Mucosa of rectum (tissue), 2 donors: ENCODE data around the gene BID.
A peak's percentile ranks its signal among the peaks of the same experiment; 100 is the strongest.

Experiments used
- H3K27ac ChIP-seq, 2 donors: one replicate each; pipeline ENCODE4 v1.7.0; 2013; ENCODE audit warnings: inconsistent platforms in 2 of 2, low read depth in 2 of 2, low read length in 2 of 2
- H3K27me3 ChIP-seq, 2 donors: one replicate each; pipeline ENCODE4 v1.7.0; 2013; ENCODE audit warnings: low read length in 2 of 2; ENCODE audit not compliant: control insufficient read depth in 2 of 2, insufficient read depth in 2 of 2
- H3K36me3 ChIP-seq, 2 donors: one replicate each; pipeline ENCODE4 v1.7.0; 2013; ENCODE audit warnings: low read length in 2 of 2; ENCODE audit not compliant: control insufficient read depth in 2 of 2, insufficient read depth in 2 of 2
- H3K4me1 ChIP-seq, 2 donors: one replicate each; pipeline ENCODE4 v1.7.0; 2013; ENCODE audit warnings: low read length in 2 of 2, mild to moderate bottlenecking in 1 of 2; ENCODE audit not compliant: control insufficient read depth in 2 of 2, insufficient read depth in 2 of 2
- H3K4me3 ChIP-seq, 2 donors: one replicate each; pipeline ENCODE4 v1.7.0; 2013; ENCODE audit warnings: low read length in 2 of 2
- H3K9ac ChIP-seq, 2 donors: one replicate each; pipeline ENCODE4 v1.7.0; 2013; ENCODE audit warnings: low read length in 2 of 2, low read depth in 1 of 2, mild to moderate bottlenecking in 1 of 2
- H3K9me3 ChIP-seq, 2 donors: one replicate each; pipeline ENCODE4 v1.7.0; 2013; ENCODE audit warnings: low read length in 2 of 2; ENCODE audit not compliant: control insufficient read depth in 2 of 2
- donor health status: healthy.
- donor health status: Normal muscosa, but diverticular disease.

The BID gene

GRCh38 chr22:17724241-17724640 lies 50.0 kb downstream of the BID start:
- no peak overlapping the region for H3K27ac ChIP-seq
- H3K36me3 ChIP-seq = peaks cover 19% of the 10 kb centered on the region in 2 donors
- H3K4me3 ChIP-seq = no peak overlapping the region
- peaks cover 9 to 10% of the 10 kb centered on the region in 2 donors for H3K4me1 ChIP-seq
- H3K27me3 ChIP-seq = no peaks in the 10 kb centered on the region
- H3K9ac ChIP-seq = no peak overlapping the region
- no peaks in the 10 kb centered on the region for H3K9me3 ChIP-seq

GRCh38 chr22:17719911-17720310 lies 54.4 kb downstream of the BID start:
- peaks cover 2 to 6% of the 10 kb centered on the region in 2 donors for H3K4me1 ChIP-seq
- no peak overlapping the region for H3K4me3 ChIP-seq
- no peaks in the 10 kb centered on the region for H3K27me3 ChIP-seq
- H3K9me3 ChIP-seq = no peaks in the 10 kb centered on the region
- H3K36me3 ChIP-seq = no peaks in the 10 kb centered on the region
- no peak overlapping the region for H3K27ac ChIP-seq
- no peak overlapping the region for H3K9ac ChIP-seq

- no peaks in the 10 kb centered on the region for H3K27me3 ChIP-seq
- no peak overlapping the region for H3K27ac ChIP-seq
- no peaks in the 10 kb centered on the region for H3K36me3 ChIP-seq
- H3K9me3 ChIP-seq = no peaks in the 10 kb centered on the region
- H3K9ac ChIP-seq = no peak overlapping the region
- H3K4me3 ChIP-seq = no peak overlapping the region
- no peaks in the 10 kb centered on the region for H3K4me1 ChIP-seq
Observed at GRCh38 chr22:17717708-17718107, 56.6 kb downstream of the BID start.

- H3K36me3 ChIP-seq = no peaks in the 10 kb centered on the region
- no peak overlapping the region for H3K27ac ChIP-seq
- no peaks in the 10 kb centered on the region for H3K4me1 ChIP-seq
- H3K27me3 ChIP-seq = no peaks in the 10 kb centered on the region
- no peak overlapping the region for H3K9ac ChIP-seq
- H3K4me3 ChIP-seq = no peak overlapping the region
- H3K9me3 ChIP-seq = no peaks in the 10 kb centered on the region
Observed at GRCh38 chr22:17716529-17716928, 57.7 kb downstream of the BID start.

- no peak overlapping the region for H3K9ac ChIP-seq
- H3K27me3 ChIP-seq = no peaks in the 10 kb centered on the region
- no peaks in the 10 kb centered on the region for H3K9me3 ChIP-seq
- no peaks in the 10 kb centered on the region for H3K36me3 ChIP-seq
- no peaks in the 10 kb centered on the region for H3K4me1 ChIP-seq
- H3K27ac ChIP-seq = no peak overlapping the region
- H3K4me3 ChIP-seq = no peak overlapping the region
Observed at GRCh38 chr22:17712441-17712840, 61.8 kb downstream of the BID start.

GRCh38 chr22:17710023-17710422 lies 64.2 kb downstream of the BID start:
- Histone ChIP-seq H3K27ac (no peak overlapping the region), H3K9me3 (no peaks in the 10 kb centered on the region), H3K4me1 (peaks cover 6 to 9% of the 10 kb centered on the region in 2 donors), H3K4me3 (no peak overlapping the region), H3K9ac (no peak overlapping the region), H3K27me3 (no peaks in the 10 kb centered on the region), H3K36me3 (no peaks in the 10 kb centered on the region)

GRCh38 chr22:17707526-17707925 lies 66.7 kb downstream of the BID start:
- peaks cover 8 to 10% of the 10 kb centered on the region in 2 donors for H3K36me3 ChIP-seq
- H3K27me3 ChIP-seq = no peaks in the 10 kb centered on the region
- no peaks in the 10 kb centered on the region for H3K9me3 ChIP-seq
- peak overlapping the region in 1 of 2 donors; percentile 4 for H3K9ac ChIP-seq
- H3K4me1 ChIP-seq = peaks cover 6 to 9% of the 10 kb centered on the region in 2 donors
- no peak overlapping the region for H3K4me3 ChIP-seq
- peak overlapping the region in 1 of 2 donors; percentile 53 for H3K27ac ChIP-seq

- peak overlapping the region; percentile 13 to 61 for H3K4me3 ChIP-seq
- H3K9ac ChIP-seq = peak overlapping the region; percentile 4 to 56
- H3K27ac ChIP-seq = peak overlapping the region; percentile 53 to 62
Observed at GRCh38 chr22:17706947-17707346, 67.3 kb downstream of the BID start.

GRCh38 chr22:17705951-17706900 lies 68.0 kb downstream of the BID start:
- H3K9ac ChIP-seq = peak overlapping the region; percentile 4 to 56
- H3K4me1 ChIP-seq = peaks cover 6 to 9% of the 10 kb centered on the region in 2 donors
- H3K27ac ChIP-seq = peak overlapping the region; percentile 53 to 62
- H3K4me3 ChIP-seq = peak overlapping the region; percentile 13 to 61
- H3K9me3 ChIP-seq = no peaks in the 10 kb centered on the region
- H3K27me3 ChIP-seq = no peaks in the 10 kb centered on the region
- peaks cover 8 to 13% of the 10 kb centered on the region in 2 donors for H3K36me3 ChIP-seq

More at GRCh38 chr22:17706947-17707346, 67.3 kb downstream of the BID start:
- Histone ChIP-seq H3K4me1 (peaks cover 6 to 9% of the 10 kb centered on the region in 2 donors), H3K36me3 (peaks cover 8 to 10% of the 10 kb centered on the region in 2 donors), H3K9me3 (no peaks in the 10 kb centered on the region), H3K27me3 (no peaks in the 10 kb centered on the region)

- H3K4me3 ChIP-seq = no peak overlapping the region
- H3K27ac ChIP-seq = no peak overlapping the region
- H3K4me1 ChIP-seq = peaks cover 6 to 9% of the 10 kb centered on the region in 2 donors
- H3K27me3 ChIP-seq = no peaks in the 10 kb centered on the region
- H3K36me3 ChIP-seq = peaks cover 8 to 13% of the 10 kb centered on the region in 2 donors
- H3K9ac ChIP-seq = no peak overlapping the region
- H3K9me3 ChIP-seq = no peaks in the 10 kb centered on the region
Observed at GRCh38 chr22:17705546-17705945, 68.7 kb downstream of the BID start.
